Measurements from ENCODE around the gene MUC4.

- TF ChIP-seq ZNF318 (IDR thresholded peaks at IDR 0.05; ENCODE audit: borderline replicate concordance in 1 of 2, low read depth in 1 of 2) (no peak), POLR2A (conservative IDR thresholded peaks at IDR 0.05) (no peak), ZNF639 (CRISPR knock-in tag; conservative IDR thresholded peaks at IDR 0.05 in 1 of 2, IDR thresholded peaks at IDR 0.05 in 1 of 2) (no peak), SREBF2 (CRISPR knock-in tag; IDR thresholded peaks at IDR 0.05) (no peak), PHB2 (IDR thresholded peaks at IDR 0.05; ENCODE audit: low read depth) (no peak), NFIC (IDR thresholded peaks at IDR 0.05) (no peak), EZH2 (IDR thresholded peaks at IDR 0.05; ENCODE audit: borderline replicate concordance, low read depth, low read length) (no peak), SMAD1 (IDR thresholded peaks at IDR 0.05; ENCODE audit: low read depth, low read length, partially characterized antibody) (no peak), BHLHE40 (IDR thresholded peaks at IDR 0.05; ENCODE audit: low read length) (no peak), ZNF174 (CRISPR knock-in tag; IDR thresholded peaks at IDR 0.05) (no peak), ATF6 (CRISPR knock-in tag; IDR thresholded peaks at IDR 0.05) (no peak)
Measured at GRCh38 chr3:195731356-195731905, 80.3 kb downstream of the MUC4 start.

Data from K562 (cell line).